ENCODE data around the gene ORAI2.
"Not testable (repeated sequence)": the region's sequence is repeated elsewhere in the genome, so short reads cannot be mapped to it uniquely, and the experiment has no call there.

ORAI2 gene

DNA sequence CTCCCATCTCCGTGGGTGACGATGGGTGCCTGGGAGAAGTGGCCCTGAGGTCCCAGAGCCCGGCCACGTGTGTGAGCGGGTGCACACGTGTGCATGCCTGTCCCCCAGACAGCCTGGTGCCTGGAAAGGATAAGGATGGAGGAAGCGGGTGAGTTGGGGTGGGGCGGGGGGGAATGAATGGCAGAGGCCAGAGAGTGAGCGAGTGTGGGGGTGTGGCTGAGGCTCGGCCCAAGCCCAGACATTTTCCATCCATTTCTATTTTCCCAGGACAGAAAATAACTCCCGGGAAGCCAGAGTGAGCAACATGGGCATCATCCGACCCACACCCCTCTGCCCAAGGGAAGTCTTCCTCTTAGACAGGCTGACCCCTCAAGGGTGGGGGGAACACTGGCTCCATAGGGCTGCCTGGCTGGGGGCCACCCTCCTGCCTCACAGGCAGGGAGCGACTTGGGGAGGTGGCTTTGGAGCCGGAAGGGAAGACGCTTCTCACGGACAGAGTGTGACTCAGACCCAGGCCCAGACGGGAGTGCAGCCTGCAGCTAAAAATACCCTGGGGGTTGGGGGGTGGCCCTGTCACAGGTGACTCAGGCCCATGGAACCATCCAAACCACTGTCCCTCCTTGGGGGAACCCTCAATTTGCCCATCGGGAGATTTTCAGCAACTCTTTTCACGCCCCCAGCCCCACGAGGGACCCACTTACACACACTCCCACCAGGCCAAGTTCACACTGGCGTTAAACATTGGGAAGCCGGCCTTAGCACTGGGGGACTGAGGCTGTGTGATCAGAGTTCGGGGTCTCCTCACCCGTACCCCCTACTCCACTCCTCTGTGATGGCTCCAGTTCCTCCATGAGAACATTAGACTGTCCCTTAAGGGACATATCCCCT, 72.2 kb downstream of the ORAI2 start:
- not testable (repeated sequence) for DNase-seq

Data from NCI-H1694 treated with DMSO at 0.1 percent for 48 hours (cell line).